BJ (cell line): ENCODE measurements around the gene LAPTM4A. TPM values are rescaled to one million over a fixed set of nuclear protein-coding genes. Genes with fewer than 3 reads are reported as not detected.

Source experiments
- CTCF ChIA-PET: fragments of 350-600 bp; formaldehyde crosslinking; extraction: SDS; loops from one replicate; lab custom pipeline; 2021; ENCODE audit warnings: antibody characterized with exemption, inconsistent platforms; lab: Yijun Ruan, JAX
- POLR2A ChIA-PET: fragments of 300-600 bp; sonication (Branson Sonifier 250); formaldehyde crosslinking; extraction: SDS; loops from one replicate; lab custom pipeline; 2021; ENCODE audit warnings: antibody characterized with exemption; lab: Charles Lee
- DNase-seq: peaks from one replicate; pipeline ENCODE4 v3.0.0-alpha.2; 2011; ENCODE audit warnings: low read depth
- H3K27me3 ChIP-seq: 2 replicates; pipeline ENCODE4 v1.6.0; 2011; ENCODE audit warnings: low read length; ENCODE audit not compliant: control insufficient read depth, insufficient read depth
- H3K36me3 ChIP-seq: 2 replicates; pipeline ENCODE4 v1.5.1; 2011; ENCODE audit warnings: low read length; ENCODE audit not compliant: control insufficient read depth, insufficient read depth
- H3K4me3 ChIP-seq: 2 replicates; pipeline ENCODE4 v1.5.1; 2011; ENCODE audit warnings: low read depth, mild to moderate bottlenecking, control low read depth, low read length
- CTCF ChIP-seq: IDR thresholded peaks from 2 replicates; pipeline ENCODE4 v1.5.1; 2011; ENCODE audit warnings: low read depth, mild to moderate bottlenecking, control low read depth, inconsistent platforms, low read length, moderate library complexity; ENCODE audit not compliant: insufficient read depth
- polyA plus RNA-seq: library from polyadenylated mRNA; depleted of rRNA; stranded (reverse); fragments of >200 nt; gene quantifications from 2 replicates; pipeline ENCODE4 v1.2.3, GENCODE V29; 2011

The LAPTM4A gene
- polyA plus RNA-seq, 1 experiment = 379 TPM

- DNase-seq = no peak
- TF ChIP-seq CTCF = no peak
- ChIA-PET POLR2A (no interaction called here), CTCF (interaction anchor here (1.6 to 2.2 kb wide), 2 partner anchors 15 to 19 kb away, joined by 8 to 11 read pairs; no protein-coding TSS in a partner anchor)
- Histone ChIP-seq H3K27me3 (no peaks in the 10 kb centered on the region), H3K36me3 (peaks cover 25% of the 10 kb centered on the region), H3K4me3 (no peak overlapping the region)
These were observed 18.1 kb downstream of the LAPTM4A start for GRCh38 chr2:20033322-20033721.

GRCh38 chr2:20030224-20030623, 21.2 kb downstream of the LAPTM4A start:
- CTCF ChIA-PET = no interaction called here
- no peak for DNase-seq
- POLR2A ChIA-PET = no interaction called here
- Histone ChIP-seq H3K36me3 (peaks cover 16% of the 10 kb centered on the region), H3K4me3 (no peak overlapping the region), H3K27me3 (no peaks in the 10 kb centered on the region)
- no peak for TF ChIP-seq CTCF

GRCh38 chr2:20027705-20028434, 23.6 kb downstream of the LAPTM4A start:
- ChIA-PET CTCF (interaction anchor here (0.6 to 2.2 kb wide), 6 partner anchors 13 to 71 kb away, joined by 3 to 18 read pairs (median 4); no protein-coding TSS in a partner anchor), POLR2A (interaction anchor here (0.6 kb wide), 1 partner anchor 15 kb away, joined by 8 read pairs; no protein-coding TSS in a partner anchor)
- no peaks in the 10 kb centered on the region for H3K27me3 ChIP-seq
- no peak for DNase-seq
- H3K4me3 ChIP-seq = no peak overlapping the region
- no peak for TF ChIP-seq CTCF
- H3K36me3 ChIP-seq = peaks cover 4% of the 10 kb centered on the region

GRCh38 chr2:20027260-20027677, 24.2 kb downstream of the LAPTM4A start:
- Histone ChIP-seq H3K27me3 (no peaks in the 10 kb centered on the region), H3K4me3 (no peak overlapping the region), H3K36me3 (peaks cover 4% of the 10 kb centered on the region)
- POLR2A ChIA-PET = no interaction called here
- no peak for TF ChIP-seq CTCF
- no peak for DNase-seq
- CTCF ChIA-PET = interaction anchor here (0.6 to 2.2 kb wide), 4 partner anchors 13 to 72 kb away, joined by 3 to 18 read pairs (median 6); no protein-coding TSS in a partner anchor

- no peak for DNase-seq
- ChIA-PET CTCF (interaction anchor here (2.8 kb wide), 1 partner anchor 11 kb away, joined by 21 read pairs; no protein-coding TSS in a partner anchor), POLR2A (interaction anchor here (1.0 kb wide), 1 partner anchor 10 kb away, joined by 8 read pairs; no protein-coding TSS in a partner anchor)
- H3K36me3 ChIP-seq = peaks cover under 1% of the 10 kb centered on the region; the same call in 1 of the 2 replicates
- H3K27me3 ChIP-seq = no peaks in the 10 kb centered on the region
- H3K4me3 ChIP-seq = no peak overlapping the region
- TF ChIP-seq CTCF = no peak
These were observed 26.2 kb downstream of the LAPTM4A start for GRCh38 chr2:20025065-20025786.
